ENCODE measurements around the gene THAP3.

DNA sequence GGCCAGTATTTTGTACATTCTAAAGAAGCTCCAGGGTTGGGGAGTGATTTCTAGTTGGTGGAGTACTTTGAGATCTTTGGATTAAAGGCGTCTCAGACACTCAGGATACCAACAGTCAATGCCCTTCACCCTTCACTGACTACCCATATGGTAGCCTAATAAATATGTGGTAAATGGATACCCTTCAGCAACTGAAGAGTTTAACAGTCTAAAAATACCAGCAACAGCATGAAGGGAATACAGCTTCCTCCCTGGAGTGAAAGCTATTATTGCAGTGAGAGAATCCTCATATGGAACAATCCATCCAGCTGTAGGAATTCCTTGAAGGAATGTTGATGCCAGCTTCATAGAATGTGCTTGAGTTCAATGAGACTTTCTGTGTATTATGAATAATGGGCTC is 50.1 kb downstream of the THAP3 start:
- TF ChIP-seq, protein P1, sequence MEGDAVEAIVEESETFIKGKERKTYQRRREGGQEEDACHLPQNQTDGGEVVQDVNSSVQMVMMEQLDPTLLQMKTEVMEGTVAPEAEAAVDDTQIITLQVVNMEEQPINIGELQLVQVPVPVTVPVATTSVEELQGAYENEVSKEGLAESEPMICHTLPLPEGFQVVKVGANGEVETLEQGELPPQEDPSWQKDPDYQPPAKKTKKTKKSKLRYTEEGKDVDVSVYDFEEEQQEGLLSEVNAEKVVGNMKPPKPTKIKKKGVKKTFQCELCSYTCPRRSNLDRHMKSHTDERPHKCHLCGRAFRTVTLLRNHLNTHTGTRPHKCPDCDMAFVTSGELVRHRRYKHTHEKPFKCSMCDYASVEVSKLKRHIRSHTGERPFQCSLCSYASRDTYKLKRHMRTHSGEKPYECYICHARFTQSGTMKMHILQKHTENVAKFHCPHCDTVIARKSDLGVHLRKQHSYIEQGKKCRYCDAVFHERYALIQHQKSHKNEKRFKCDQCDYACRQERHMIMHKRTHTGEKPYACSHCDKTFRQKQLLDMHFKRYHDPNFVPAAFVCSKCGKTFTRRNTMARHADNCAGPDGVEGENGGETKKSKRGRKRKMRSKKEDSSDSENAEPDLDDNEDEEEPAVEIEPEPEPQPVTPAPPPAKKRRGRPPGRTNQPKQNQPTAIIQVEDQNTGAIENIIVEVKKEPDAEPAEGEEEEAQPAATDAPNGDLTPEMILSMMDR (IDR thresholded peaks at IDR 0.05): no peak
- TF ChIP-seq POLR2A (IDR thresholded peaks at IDR 0.05): no peak

Measured in body of pancreas (tissue), 4 donors.